Measurements from ENCODE around the gene KIF20A. TPM values are rescaled to one million over a fixed set of nuclear protein-coding genes. Genes with fewer than 3 reads are reported as not detected.

KIF20A gene
- polyA plus RNA-seq, 2 of the 4 experiments (the other 2 are of a cell fraction): 37.4 to 45.0 TPM

GRCh38 chr5:138169124-138169523, 9.8 kb upstream of the KIF20A start:
- Histone ChIP-seq H3K4me3 (no peak overlapping the region), H3K27ac (no peak overlapping the region), H3K4me2 (no peak overlapping the region), H3K9me3 (no peaks in the 10 kb centered on the region), H3K4me1 (no peaks in the 10 kb centered on the region)
- 98% methylated on average over 5 of the region's 5 CpGs for WGBS (ENCODE audit: missing lambda C conversion rate)
- ATAC-seq: no peak
- no peak for FAIRE-seq
- CTCF ChIA-PET: interaction anchor here (0.9 to 3.0 kb wide), 5 partner anchors 11 to 183 kb away, joined by 3 to 10 read pairs (median 4); partner anchors contain the start of genes KDM3B and KIF20A
- DNase-seq (ENCODE audit: low read depth in 1 of 2, low spot score in 1 of 2): no peak
- TF ChIP-seq, protein P1, sequence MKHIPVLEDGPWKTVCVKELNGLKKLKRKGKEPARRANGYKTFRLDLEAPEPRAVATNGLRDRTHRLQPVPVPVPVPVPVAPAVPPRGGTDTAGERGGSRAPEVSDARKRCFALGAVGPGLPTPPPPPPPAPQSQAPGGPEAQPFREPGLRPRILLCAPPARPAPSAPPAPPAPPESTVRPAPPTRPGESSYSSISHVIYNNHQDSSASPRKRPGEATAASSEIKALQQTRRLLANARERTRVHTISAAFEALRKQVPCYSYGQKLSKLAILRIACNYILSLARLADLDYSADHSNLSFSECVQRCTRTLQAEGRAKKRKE (CRISPR knock-in tag; IDR thresholded peaks at IDR 0.05; ENCODE audit: low read depth): no peak
- TF ChIP-seq RNF2 (IDR thresholded peaks at IDR 0.05; ENCODE audit: borderline replicate concordance, low read depth) (no peak), ZSCAN20 (CRISPR knock-in tag; IDR thresholded peaks at IDR 0.05) (no peak), PHF8 (IDR thresholded peaks at IDR 0.05; ENCODE audit: borderline replicate concordance, low read depth) (no peak), MAFK (IDR thresholded peaks at IDR 0.05; ENCODE audit: partially characterized antibody) (no peak), CHD2 (IDR thresholded peaks at IDR 0.05; ENCODE audit: low read length, partially characterized antibody) (no peak), HDAC2 (IDR thresholded peaks at IDR 0.05) (no peak), RARB (CRISPR knock-in tag; IDR thresholded peaks at IDR 0.05) (no peak), ELK1 (IDR thresholded peaks at IDR 0.05; ENCODE audit: low read depth, low read length) (no peak), KDM5A (IDR thresholded peaks at IDR 0.05) (no peak), ZNF302 (CRISPR knock-in tag; IDR thresholded peaks at IDR 0.05) (no peak), RCOR1 (IDR thresholded peaks at IDR 0.05; ENCODE audit: low read depth, low read length) (no peak), SMC3 (IDR thresholded peaks at IDR 0.05) (no peak), FOSL2 (IDR thresholded peaks at IDR 0.05) (no peak), FOSL2 (CRISPR knock-in tag; IDR thresholded peaks at IDR 0.05) (no peak), CBX8 (IDR thresholded peaks at IDR 0.05) (no peak), JUN (IDR thresholded peaks at IDR 0.05) (no peak)
- TF ChIP-seq, protein P2, sequence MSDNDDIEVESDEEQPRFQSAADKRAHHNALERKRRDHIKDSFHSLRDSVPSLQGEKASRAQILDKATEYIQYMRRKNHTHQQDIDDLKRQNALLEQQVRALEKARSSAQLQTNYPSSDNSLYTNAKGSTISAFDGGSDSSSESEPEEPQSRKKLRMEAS (IDR thresholded peaks at IDR 0.05): no peak
- POLR2A ChIA-PET: no interaction called here

DNA sequence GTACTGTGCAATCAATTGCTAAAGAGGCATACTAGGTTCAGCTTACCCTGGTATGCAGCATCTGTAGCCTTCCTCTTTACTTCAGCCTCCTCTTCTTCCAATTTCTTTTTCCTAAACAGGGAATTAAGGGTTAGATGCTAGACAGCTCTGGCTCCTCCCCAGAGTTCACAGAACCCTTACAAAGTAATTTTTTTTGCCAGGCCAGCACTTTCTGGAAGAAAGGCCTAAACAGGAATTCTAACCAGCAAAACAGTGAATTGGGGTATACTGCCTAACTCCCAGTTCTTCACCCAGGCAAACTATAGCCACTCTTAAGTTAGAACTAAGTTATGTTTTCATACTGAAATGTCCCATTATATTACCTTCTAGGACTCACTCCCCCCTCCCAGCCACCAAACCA, 8.6 kb upstream of the KIF20A start:
- POLR2A ChIA-PET: no interaction called here

GRCh38 chr5:138177941-138178515, 884 bp upstream of the KIF20A start:
- Histone ChIP-seq H3K4me1 (peaks cover 15% of the 10 kb centered on the region), H3K4me2 (peak overlapping the region; percentile 90), H3K4me3 (peak overlapping the region; percentile 80), H3K9me3 (no peaks in the 10 kb centered on the region), H3K27ac (peak overlapping the region; percentile 76 to 92)
- TF ChIP-seq NPAS2 (CRISPR knock-in tag; IDR thresholded peaks at IDR 0.05; ENCODE audit: borderline replicate concordance) (no peak), ZSCAN20 (CRISPR knock-in tag; IDR thresholded peaks at IDR 0.05) (no peak), CBX2 (IDR thresholded peaks at IDR 0.05; ENCODE audit: borderline replicate concordance, low read depth) (no peak), RCOR1 (IDR thresholded peaks at IDR 0.05; ENCODE audit: low read depth, low read length) (no peak), FOXS1 (CRISPR knock-in tag; IDR thresholded peaks at IDR 0.05) (no peak), KDM5A (IDR thresholded peaks at IDR 0.05) (peak; percentile 68), TP53 (CRISPR knock-in tag; IDR thresholded peaks at IDR 0.05) (no peak), RAD21 (conservative IDR thresholded peaks at IDR 0.05 in 1 of 2, IDR thresholded peaks at IDR 0.05 in 1 of 2) (no peak), RNF2 (IDR thresholded peaks at IDR 0.05; ENCODE audit: borderline replicate concordance, low read depth) (no peak), MYC (IDR thresholded peaks at IDR 0.05; ENCODE audit: borderline replicate concordance, low read length) (no peak), JUNB (IDR thresholded peaks at IDR 0.05) (no peak), RARB (CRISPR knock-in tag; IDR thresholded peaks at IDR 0.05) (no peak), PHF8 (IDR thresholded peaks at IDR 0.05; ENCODE audit: borderline replicate concordance, low read depth) (peak; percentile 90; the same call in 1 of the 2 replicates), CHD2 (IDR thresholded peaks at IDR 0.05; ENCODE audit: low read length, partially characterized antibody) (no peak), BHLHE40 (IDR thresholded peaks at IDR 0.05; ENCODE audit: low read depth, low read length) (no peak), CBX8 (IDR thresholded peaks at IDR 0.05) (no peak)
- TF ChIP-seq, protein P3, sequence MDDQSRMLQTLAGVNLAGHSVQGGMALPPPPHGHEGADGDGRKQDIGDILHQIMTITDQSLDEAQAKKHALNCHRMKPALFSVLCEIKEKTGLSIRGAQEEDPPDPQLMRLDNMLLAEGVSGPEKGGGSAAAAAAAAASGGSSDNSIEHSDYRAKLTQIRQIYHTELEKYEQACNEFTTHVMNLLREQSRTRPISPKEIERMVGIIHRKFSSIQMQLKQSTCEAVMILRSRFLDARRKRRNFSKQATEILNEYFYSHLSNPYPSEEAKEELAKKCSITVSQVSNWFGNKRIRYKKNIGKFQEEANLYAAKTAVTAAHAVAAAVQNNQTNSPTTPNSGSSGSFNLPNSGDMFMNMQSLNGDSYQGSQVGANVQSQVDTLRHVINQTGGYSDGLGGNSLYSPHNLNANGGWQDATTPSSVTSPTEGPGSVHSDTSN (IDR thresholded peaks at IDR 0.05): no peak
- DNase-seq (ENCODE audit: low read depth in 1 of 2, low spot score in 1 of 2) (peak; percentile 22 to 43), FAIRE-seq (no peak), ATAC-seq (peak; percentile 51 to 56; a peak in 5 of 6 replicates)
- under 1% methylated on average over 16 of the region's 16 CpGs for whole genome bisulfite sequencing (ENCODE audit: missing lambda C conversion rate)
- ChIA-PET CTCF (interaction anchor here (0.6 to 6.3 kb wide), 12 partner anchors 8 to 325 kb away, joined by 3 to 41 read pairs (median 4); partner anchors contain the start of gene KDM3B), POLR2A (interaction anchor here (0.8 kb wide), 2 partner anchors 11 to 424 kb away, joined by 3 read pairs; no protein-coding TSS in a partner anchor)

More for the DNA sequence above, 8.6 kb upstream of the KIF20A start:
- H3K27ac ChIP-seq: no peak overlapping the region
- H3K9me3 ChIP-seq: no peaks in the 10 kb centered on the region
- FAIRE-seq: no peak
- no peaks in the 10 kb centered on the region for H3K4me1 ChIP-seq
- CTCF ChIA-PET: interaction anchor here (1.2 to 3.0 kb wide), 3 partner anchors 10 to 93 kb away, joined by 4 to 10 read pairs (median 9); partner anchors contain the start of gene KIF20A
- H3K4me2 ChIP-seq: no peak overlapping the region
- TF ChIP-seq MAFK (IDR thresholded peaks at IDR 0.05; ENCODE audit: partially characterized antibody) (peak; percentile 68), HDAC2 (IDR thresholded peaks at IDR 0.05) (no peak)
- no peak for DNase-seq (ENCODE audit: low read depth in 1 of 2, low spot score in 1 of 2)
- no peak for ATAC-seq
- H3K4me3 ChIP-seq: no peak overlapping the region
